Measurements from ENCODE around the gene PMEPA1.

- no peak for TF ChIP-seq CTCF (IDR thresholded peaks at IDR 0.05; ENCODE audit: insufficient read depth, low read depth, low read length)
- no peak for TF ChIP-seq EZH2 (IDR thresholded peaks at IDR 0.05; ENCODE audit: insufficient read depth, low read length)
Observed at GRCh38 chr20:57737349-57737748, 27.5 kb upstream of the PMEPA1 start.
